ENCODE results near the gene NPAS1.

The NPAS1 gene

DNA sequence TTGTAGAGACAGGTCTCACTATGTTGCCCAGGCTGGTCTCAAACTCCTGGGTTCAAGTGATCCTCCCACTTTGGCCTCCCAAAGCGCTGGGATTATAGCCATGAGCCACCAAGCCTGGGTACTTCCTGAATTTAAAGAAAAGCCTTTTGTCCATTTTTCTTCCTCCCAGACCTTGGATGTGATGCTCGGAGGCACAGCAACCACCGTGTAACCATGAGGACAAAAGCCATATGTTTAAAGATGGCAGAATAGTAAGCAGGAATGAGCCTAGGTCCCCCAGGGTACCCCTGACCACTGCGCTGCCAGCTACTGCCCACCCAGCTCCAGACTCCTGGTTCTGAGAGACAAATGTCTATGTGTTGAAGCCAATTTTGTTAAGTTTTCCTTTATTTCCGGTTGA is 62.9 kb downstream of the NPAS1 start:
- DNase-seq (ENCODE audit: low read depth) = no peak

DNA sequence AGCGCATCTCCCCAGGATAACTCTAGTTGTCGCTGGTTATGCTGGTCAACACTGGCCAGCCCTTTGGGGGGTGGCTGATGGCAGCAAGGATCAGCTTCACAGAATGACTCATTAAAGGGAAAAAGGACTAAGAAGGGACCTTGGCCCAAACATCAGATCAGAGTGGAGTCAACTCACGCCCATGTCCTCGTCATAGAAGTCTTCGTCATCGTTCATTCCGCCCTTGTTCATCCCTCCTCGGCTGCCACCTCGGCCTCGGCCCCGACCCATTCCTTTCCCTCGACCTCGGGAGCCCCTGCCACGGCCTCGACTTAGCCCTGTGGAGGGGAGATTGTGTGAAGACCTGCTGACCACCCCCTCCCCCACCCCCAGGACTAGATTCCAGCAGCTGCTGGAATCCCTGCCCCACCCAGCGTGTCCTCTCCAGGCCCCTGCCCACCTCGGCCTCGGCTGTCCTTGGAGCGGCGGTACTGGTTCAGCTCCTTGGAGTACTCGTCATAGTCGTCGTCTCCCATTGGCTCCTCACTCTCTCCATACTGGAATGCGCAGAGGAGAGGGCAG is 65.3 kb downstream of the NPAS1 start:
- DNase-seq (ENCODE audit: low read depth) = no peak

DNA sequence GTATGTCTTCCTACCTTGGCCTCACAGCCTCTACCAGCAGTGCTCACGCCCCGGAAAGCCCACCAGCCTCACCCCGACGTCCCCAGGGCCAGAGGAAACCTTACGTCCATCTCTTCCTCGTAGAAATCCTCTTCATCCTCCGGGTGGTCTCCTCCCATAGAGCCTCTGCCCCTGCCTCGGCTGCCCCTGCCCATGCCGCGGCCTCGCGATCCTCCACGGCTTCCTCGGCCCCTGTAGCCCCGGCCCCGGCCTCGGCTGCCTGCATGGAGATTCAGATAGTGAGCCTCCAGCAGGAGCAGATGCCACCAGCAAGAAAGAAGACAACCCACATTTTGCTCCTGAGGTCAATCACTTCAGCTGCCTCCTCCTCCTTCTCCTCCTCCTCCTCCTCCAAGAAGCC is 66.6 kb downstream of the NPAS1 start:
- DNase-seq (ENCODE audit: low read depth) = no peak

DNA sequence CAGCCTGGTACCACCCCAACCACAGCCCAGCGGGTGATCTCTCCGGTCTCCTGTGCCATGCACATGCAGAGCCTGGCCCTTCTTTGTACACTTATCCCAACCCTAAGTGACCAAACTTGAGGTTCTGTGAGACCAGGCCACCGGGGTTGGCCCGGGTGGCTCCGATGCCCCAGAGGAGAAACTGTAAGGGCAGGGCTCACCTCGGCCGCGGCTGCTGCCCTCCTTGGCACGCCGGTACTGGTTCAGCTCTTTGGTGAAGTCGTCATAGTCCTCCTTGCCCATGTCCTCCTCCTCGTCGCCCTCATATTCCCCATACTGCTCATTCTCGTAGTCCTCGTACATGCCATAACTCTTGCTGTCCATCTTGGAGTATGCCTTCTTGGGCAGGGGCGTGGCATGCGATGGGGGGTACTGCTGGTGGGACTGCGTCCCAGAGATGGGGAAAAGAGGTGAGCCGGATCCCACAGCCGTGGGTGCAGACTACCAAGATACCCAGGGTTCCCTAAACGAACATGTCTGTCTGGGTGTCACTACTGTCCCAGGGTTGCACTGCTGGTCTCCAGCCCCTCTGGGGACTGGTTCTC is 70.2 kb downstream of the NPAS1 start:
- DNase-seq (ENCODE audit: low read depth) = no peak

DNA sequence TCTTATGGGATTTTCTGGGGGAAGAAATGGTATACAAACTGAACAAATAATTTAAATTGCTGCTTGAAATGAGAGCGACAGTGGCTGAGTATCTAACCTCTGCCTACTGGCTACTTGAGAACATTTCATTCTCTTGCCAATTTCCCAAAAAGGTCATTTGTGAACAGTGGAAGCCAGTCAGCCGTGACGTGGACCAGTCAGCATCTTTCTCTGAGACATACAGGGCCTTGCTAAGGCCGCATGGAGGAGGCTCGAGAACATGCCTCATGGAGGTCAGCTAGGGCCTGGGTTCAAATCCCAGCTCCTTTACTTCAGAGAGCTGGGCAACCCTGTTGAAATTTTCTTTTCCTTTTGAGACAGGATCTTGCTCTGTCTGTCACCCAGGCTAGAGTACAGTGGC is 73.6 kb downstream of the NPAS1 start:
- no peak for DNase-seq (ENCODE audit: low read depth)

DNA sequence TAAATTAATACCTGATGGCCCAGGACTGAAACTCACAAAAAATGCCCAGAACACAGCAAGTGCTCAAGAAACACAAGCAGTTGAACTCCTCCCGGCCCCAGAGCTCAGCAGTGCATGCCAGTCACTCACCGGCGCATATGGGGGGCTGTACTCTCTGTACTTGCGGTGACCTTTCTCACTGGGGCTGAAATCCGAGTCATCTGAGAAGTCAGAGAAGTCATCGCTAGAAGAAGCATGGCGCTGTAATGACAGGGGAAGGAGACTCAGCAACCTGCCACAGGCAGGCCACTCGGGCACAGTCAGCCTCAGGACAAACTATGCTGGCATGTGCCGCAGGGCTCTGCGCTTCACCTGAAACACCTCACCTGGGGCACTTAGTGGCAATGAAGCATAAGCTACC is 74.2 kb downstream of the NPAS1 start:
- DNase-seq (ENCODE audit: low read depth) = no peak

DNA sequence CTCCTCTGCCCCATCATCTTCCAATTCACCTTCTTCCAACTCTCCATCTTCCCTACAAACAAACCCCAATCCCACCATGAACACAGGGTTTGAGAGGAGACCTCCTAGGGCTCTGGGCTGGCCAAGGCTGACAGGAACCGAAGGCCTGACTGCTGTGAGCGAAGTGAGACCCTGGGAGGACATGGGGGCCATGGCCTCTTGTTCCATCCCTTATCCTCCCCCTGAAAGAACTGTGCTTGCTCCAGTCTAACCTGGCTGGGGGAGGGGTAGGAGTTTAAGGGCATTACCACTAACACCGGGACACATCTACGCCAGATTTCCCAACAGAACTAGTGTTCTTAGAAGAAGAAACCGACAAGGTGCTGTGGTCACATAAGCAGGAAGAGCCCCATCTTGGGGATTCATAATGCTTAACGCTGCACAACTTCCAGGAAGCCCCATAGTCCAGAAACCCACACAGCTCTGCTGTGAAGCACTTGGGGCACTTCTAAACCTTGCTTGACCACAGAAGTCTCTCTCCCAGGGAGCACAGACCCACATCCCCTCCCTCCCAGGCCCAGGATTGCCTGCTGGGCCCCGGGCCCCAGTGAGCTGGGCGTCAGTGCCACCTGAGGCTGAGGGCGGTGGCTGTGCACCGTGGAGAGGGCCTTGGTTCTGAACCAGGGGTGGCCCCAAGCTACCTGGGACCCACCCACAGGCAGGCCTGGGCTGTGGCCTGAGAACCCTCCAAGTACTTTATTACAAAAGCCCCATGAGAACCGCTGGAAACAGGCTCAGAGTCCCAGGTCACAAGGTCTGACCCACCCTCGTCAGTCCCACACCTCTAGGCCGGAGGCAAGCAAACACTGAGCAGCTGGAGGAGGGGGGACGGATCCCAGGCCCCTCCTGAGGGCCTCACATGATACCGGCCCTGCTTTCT is 75.2 kb downstream of the NPAS1 start:
- no peak for DNase-seq (ENCODE audit: low read depth)
